A549 (cell line): ENCODE results near the gene EPB41L2. TPM values are rescaled to one million over a fixed set of nuclear protein-coding genes. Genes with fewer than 3 reads are reported as not detected.

Experiments used
- ATAC-seq, 2 experiments: fragments of 200-7000 bp in 1 of 2; fragments of >200 bp in 1 of 2; cut with Nextera tagmentation in 1 of 2; cut with Tn5 transposase in 1 of 2; 3 replicates each; pipeline versions ENCODE4 v1.8.0 to v1.9.1; 2018 to 2020; ENCODE audit warnings: mild to moderate bottlenecking in 1 of 2, moderate library complexity in 1 of 2
- CTCF ChIA-PET: fragments of 300-600 bp; sonication (Branson Sonifier 250); formaldehyde crosslinking; extraction: SDS; loops from one replicate; lab custom pipeline; 2021; ENCODE audit warnings: antibody characterized with exemption, inconsistent platforms; lab: Yijun Ruan, JAX
- POLR2A ChIA-PET: fragments of 350-600 bp; formaldehyde crosslinking; extraction: SDS; loops from one replicate; lab custom pipeline; 2021; ENCODE audit warnings: antibody characterized with exemption, inconsistent platforms; lab: Yijun Ruan, JAX
- DNase-seq, 2 experiments: peaks; one replicate each; pipeline versions ENCODE4 v3.0.0 to v3.0.0-alpha.2; 2011 to 2016; ENCODE audit warnings: low read depth in 1 of 2, low spot score in 1 of 2
- FAIRE-seq: peaks from 2 replicates; lab custom pipeline; 2011; peaks lifted over from hg19 to GRCh38; lab: Jason Lieb, UNC
- H3K27ac ChIP-seq, 2 experiments: fragments of >200 bp; sonication (Bioruptor Twin); formaldehyde crosslinking; 3 replicates each; pipeline ENCODE4 v1.5.1; 2016 to 2017
- H3K4me1 ChIP-seq: fragments of >200 bp; sonication (Bioruptor Twin); formaldehyde crosslinking; 3 replicates; pipeline ENCODE4 v1.6.1; 2016
- H3K4me2 ChIP-seq: fragments of >200 bp; sonication (Bioruptor Twin); formaldehyde crosslinking; 3 replicates; pipeline ENCODE4 v1.6.1; 2016
- H3K4me3 ChIP-seq: fragments of >200 bp; sonication (Bioruptor Twin); formaldehyde crosslinking; 3 replicates; pipeline ENCODE4 v1.5.1; 2016
- H3K9me3 ChIP-seq: fragments of >200 bp; sonication (Bioruptor Twin); formaldehyde crosslinking; 3 replicates; pipeline ENCODE4 v1.6.1; 2016
- FOSL2 ChIP-seq, 2 experiments: fragments of 450-650 bp in 1 of 2; fragments of >200 bp in 1 of 2; sonication (Bioruptor Twin) in 1 of 2; formaldehyde crosslinking; IDR thresholded peaks; 2 replicates each; pipeline versions ENCODE4 v1.5.0 to v1.6.1; 2016 to 2020; ENCODE audit warnings: mild to moderate bottlenecking in 1 of 2, moderate library complexity in 1 of 2
- HOXA7 ChIP-seq: fragments of 250-450 bp; sonication (Bioruptor Pico); IDR thresholded peaks from 2 replicates; pipeline ENCODE4 v1.5.0; 2020; ENCODE audit warnings: mild to moderate bottlenecking, moderate library complexity
- HOXB5 ChIP-seq: fragments of 250-450 bp; sonication (Bioruptor Pico); IDR thresholded peaks from 2 replicates; pipeline ENCODE4 v1.5.0; 2020; ENCODE audit warnings: mild to moderate bottlenecking, moderate library complexity
- JUN ChIP-seq, 2 experiments: fragments of >200 bp; sonication (Bioruptor Twin); formaldehyde crosslinking; IDR thresholded peaks; 2 replicates in 1 of 2; 3 replicates in 1 of 2; pipeline ENCODE4 v1.6.1; 2016 to 2017
- JUNB ChIP-seq: fragments of >200 bp; sonication (Bioruptor Twin); formaldehyde crosslinking; IDR thresholded peaks from 2 replicates; pipeline ENCODE4 v1.6.1; 2016
- KDM5A ChIP-seq: fragments of 200-600 bp; sonication (generic); IDR thresholded peaks from 2 replicates; pipeline ENCODE4 v1.6.1; 2016; ENCODE audit warnings: antibody characterized with exemption, mild to moderate bottlenecking
- MAZ ChIP-seq: fragments of 150-350 bp; IDR thresholded peaks from 2 replicates; pipeline ENCODE4 v1.6.1; 2014; ENCODE audit warnings: antibody characterized with exemption, low read depth, low read length, borderline replicate concordance
- PHF8 ChIP-seq: fragments of 200-600 bp; sonication (generic); IDR thresholded peaks from 2 replicates; pipeline ENCODE4 v1.6.1; 2016; ENCODE audit warnings: low read depth, mild to moderate bottlenecking, antibody characterized with exemption, moderate library complexity, borderline replicate concordance
- POLR2AphosphoS2 ChIP-seq: conservative IDR thresholded peaks from 2 replicates; pipeline ENCODE4 v1.6.1; 2012; ENCODE audit warnings: low read length, improper control_type of control experiment, inconsistent platforms
- RAD21 ChIP-seq, 2 experiments: fragments of >200 bp in 1 of 2; sonication (Bioruptor Twin) in 1 of 2; formaldehyde crosslinking in 1 of 2; IDR thresholded peaks in 1 of 2; conservative IDR thresholded peaks in 1 of 2; 2 replicates in 1 of 2; 3 replicates in 1 of 2; pipeline ENCODE4 v1.6.1; 2012 to 2018; ENCODE audit warnings: inconsistent platforms in 1 of 2
- RCOR1 ChIP-seq: fragments of 150-350 bp; IDR thresholded peaks from 2 replicates; pipeline ENCODE4 v1.6.1; 2014; ENCODE audit warnings: antibody characterized with exemption, low read length, low read depth
- SREBF2 ChIP-seq: fragments of 450-650 bp; IDR thresholded peaks from 2 replicates; pipeline ENCODE4 v1.6.1; 2014; ENCODE audit warnings: mild to moderate bottlenecking, moderate library complexity
- ZNF302 ChIP-seq: fragments of 250-450 bp; sonication (Bioruptor Pico); IDR thresholded peaks from 2 replicates; pipeline ENCODE4 v1.9.0; 2021; ENCODE audit warnings: inconsistent platforms, mild to moderate bottlenecking, moderate library complexity
- ZSCAN20 ChIP-seq: fragments of 250-450 bp; sonication (Bioruptor Pico); IDR thresholded peaks from 2 replicates; pipeline ENCODE4 v1.8.0; 2022; ENCODE audit warnings: mild to moderate bottlenecking, moderate library complexity
- WGBS: methylation state at CpG from one replicate; pipeline ENCODE4 v1.1.6; 2017; ENCODE audit errors: missing lambda C conversion rate; 5-methylcytosine and 5-hydroxymethylcytosine counted together
- polyA plus RNA-seq, 4 experiments: library from polyadenylated mRNA; depleted of rRNA in 3 of 4; stranded (reverse); fragments of >200 nt; fragmentation: RNase III in 1 of 4; extraction: RNeasy Plus Mini Kit Qiagen cat#74134 plus additional on column Dnase treatment in 1 of 4; gene quantifications; 2 replicates in 3 of 4; 3 replicates in 1 of 4; pipeline ENCODE4 v1.2.3, GENCODE V29; 2011 to 2017
- TF ChIP-seq, protein P1 (sequence below): fragments of >200 bp; sonication (Bioruptor Twin); formaldehyde crosslinking; IDR thresholded peaks from 2 replicates; pipeline ENCODE4 v1.6.1; 2016
- TF ChIP-seq, protein P2 (sequence below): fragments of 200-600 bp; sonication (generic); IDR thresholded peaks from 2 replicates; pipeline ENCODE4 v1.6.1; 2016; ENCODE audit warnings: antibody characterized with exemption, mild to moderate bottlenecking, moderate library complexity
- TF ChIP-seq, protein P3 (sequence below): fragments of >200 bp; sonication (Bioruptor Twin); formaldehyde crosslinking; IDR thresholded peaks from 3 replicates; pipeline ENCODE4 v1.6.1; 2016

Gene EPB41L2
- polyA plus RNA-seq, 2 of the 4 experiments (the other 2 are of a cell fraction), result 42.9 to 50.3 TPM

DNA sequence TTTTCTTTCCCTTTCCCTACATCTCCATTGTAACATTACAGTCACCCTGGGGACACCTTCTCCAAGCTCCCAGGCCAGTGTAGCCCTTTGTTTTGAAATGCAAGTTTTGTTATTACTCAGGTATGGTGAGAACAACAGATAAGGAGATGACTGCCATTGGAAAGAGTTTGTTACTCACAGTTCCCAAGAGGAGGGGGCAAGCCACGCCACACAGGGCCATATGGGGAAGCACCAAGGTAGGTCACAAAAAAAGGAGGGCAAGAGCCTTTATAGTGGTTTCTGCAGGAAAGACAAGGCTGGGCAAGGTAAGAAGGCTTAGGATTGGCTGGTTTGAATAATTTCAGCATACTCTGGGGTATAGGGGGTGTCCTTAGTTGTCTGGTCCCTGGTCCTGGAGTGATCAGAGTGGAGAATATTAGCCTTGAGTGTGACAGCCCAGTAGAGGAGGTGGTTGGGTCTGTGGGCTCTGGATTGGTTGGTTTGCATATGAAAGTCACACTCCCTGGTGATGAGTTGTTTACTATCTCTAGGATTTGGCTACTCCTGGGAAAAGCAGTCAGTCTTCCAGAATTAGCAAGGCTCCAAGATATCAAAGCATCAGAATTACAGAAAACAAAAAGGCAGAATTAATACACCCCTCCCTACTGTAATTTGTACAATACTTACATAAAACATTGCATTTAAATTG, 268.9 kb downstream of the EPB41L2 start:
- Histone ChIP-seq H3K4me1 (no peaks in the 10 kb centered on the region), H3K27ac (no peak overlapping the region), H3K9me3 (no peaks in the 10 kb centered on the region), H3K4me2 (no peak overlapping the region), H3K4me3 (no peak overlapping the region)
- ATAC-seq (no peak), DNase-seq (no peak), FAIRE-seq (no peak)
- ChIA-PET CTCF (no interaction called here), POLR2A (no interaction called here)
- TF ChIP-seq JUNB (no peak), RCOR1 (no peak), JUN (IDR thresholded peaks at IDR 0.05) (no peak), RAD21 (conservative IDR thresholded peaks at IDR 0.05 in 1 of 2, IDR thresholded peaks at IDR 0.05 in 1 of 2) (no peak), ZSCAN20 (CRISPR knock-in tag) (no peak), POLR2AphosphoS2 (no peak), HOXB5 (CRISPR knock-in tag) (no peak), PHF8 (no peak), FOSL2 (IDR thresholded peaks at IDR 0.05) (no peak), FOSL2 (CRISPR knock-in tag; IDR thresholded peaks at IDR 0.05) (no peak), ZNF302 (no peak), KDM5A (no peak), HOXA7 (CRISPR knock-in tag) (no peak), MAZ (no peak), SREBF2 (no peak)
- TF ChIP-seq, protein P1, sequence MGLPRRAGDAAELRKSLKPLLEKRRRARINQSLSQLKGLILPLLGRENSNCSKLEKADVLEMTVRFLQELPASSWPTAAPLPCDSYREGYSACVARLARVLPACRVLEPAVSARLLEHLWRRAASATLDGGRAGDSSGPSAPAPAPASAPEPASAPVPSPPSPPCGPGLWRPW, result no peak
- TF ChIP-seq, protein P2, sequence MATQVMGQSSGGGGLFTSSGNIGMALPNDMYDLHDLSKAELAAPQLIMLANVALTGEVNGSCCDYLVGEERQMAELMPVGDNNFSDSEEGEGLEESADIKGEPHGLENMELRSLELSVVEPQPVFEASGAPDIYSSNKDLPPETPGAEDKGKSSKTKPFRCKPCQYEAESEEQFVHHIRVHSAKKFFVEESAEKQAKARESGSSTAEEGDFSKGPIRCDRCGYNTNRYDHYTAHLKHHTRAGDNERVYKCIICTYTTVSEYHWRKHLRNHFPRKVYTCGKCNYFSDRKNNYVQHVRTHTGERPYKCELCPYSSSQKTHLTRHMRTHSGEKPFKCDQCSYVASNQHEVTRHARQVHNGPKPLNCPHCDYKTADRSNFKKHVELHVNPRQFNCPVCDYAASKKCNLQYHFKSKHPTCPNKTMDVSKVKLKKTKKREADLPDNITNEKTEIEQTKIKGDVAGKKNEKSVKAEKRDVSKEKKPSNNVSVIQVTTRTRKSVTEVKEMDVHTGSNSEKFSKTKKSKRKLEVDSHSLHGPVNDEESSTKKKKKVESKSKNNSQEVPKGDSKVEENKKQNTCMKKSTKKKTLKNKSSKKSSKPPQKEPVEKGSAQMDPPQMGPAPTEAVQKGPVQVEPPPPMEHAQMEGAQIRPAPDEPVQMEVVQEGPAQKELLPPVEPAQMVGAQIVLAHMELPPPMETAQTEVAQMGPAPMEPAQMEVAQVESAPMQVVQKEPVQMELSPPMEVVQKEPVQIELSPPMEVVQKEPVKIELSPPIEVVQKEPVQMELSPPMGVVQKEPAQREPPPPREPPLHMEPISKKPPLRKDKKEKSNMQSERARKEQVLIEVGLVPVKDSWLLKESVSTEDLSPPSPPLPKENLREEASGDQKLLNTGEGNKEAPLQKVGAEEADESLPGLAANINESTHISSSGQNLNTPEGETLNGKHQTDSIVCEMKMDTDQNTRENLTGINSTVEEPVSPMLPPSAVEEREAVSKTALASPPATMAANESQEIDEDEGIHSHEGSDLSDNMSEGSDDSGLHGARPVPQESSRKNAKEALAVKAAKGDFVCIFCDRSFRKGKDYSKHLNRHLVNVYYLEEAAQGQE, result no peak
- TF ChIP-seq, protein P3, sequence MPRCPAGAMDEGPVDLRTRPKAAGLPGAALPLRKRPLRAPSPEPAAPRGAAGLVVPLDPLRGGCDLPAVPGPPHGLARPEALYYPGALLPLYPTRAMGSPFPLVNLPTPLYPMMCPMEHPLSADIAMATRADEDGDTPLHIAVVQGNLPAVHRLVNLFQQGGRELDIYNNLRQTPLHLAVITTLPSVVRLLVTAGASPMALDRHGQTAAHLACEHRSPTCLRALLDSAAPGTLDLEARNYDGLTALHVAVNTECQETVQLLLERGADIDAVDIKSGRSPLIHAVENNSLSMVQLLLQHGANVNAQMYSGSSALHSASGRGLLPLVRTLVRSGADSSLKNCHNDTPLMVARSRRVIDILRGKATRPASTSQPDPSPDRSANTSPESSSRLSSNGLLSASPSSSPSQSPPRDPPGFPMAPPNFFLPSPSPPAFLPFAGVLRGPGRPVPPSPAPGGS, result no peak
- 33% methylated on average over 1 of the region's 1 CpG for WGBS

Other genes starting within 250 kb of the EPB41L2 start
- gene SMLR1, start 235.8 kb downstream of the EPB41L2 start, polyA plus RNA-seq (2011; rRNA removed), result 0.05 TPM in 1 of 2 replicates, not detected in the other
- 0.03 to 0.04 TPM in 2 of 3 replicates, not detected in the other for gene SMLR1, start 235.8 kb downstream of the EPB41L2 start, polyA plus RNA-seq (2017; fragmentation: RNase III; extraction: RNeasy Plus Mini Kit Qiagen cat#74134 plus additional on column Dnase treatment)
- 2.8 and 3.7 TPM in 2 replicates for gene AKAP7, start 72.2 kb upstream of the EPB41L2 start, polyA plus RNA-seq (2011; rRNA removed)
- gene AKAP7, start 72.2 kb upstream of the EPB41L2 start, polyA plus RNA-seq (2017; fragmentation: RNase III; extraction: RNeasy Plus Mini Kit Qiagen cat#74134 plus additional on column Dnase treatment), result 2.5 to 3.0 TPM (median 2.7 TPM) in 3 replicates